Measurements from ENCODE around the gene ERFL. TPM values are rescaled to one million over a fixed set of nuclear protein-coding genes. Genes with fewer than 3 reads are reported as not detected.

Gene ERFL
- total RNA-seq, 1 donor from 2014 or later: not detected

GRCh38 chr19:41927497-41928192 lies 604 bp downstream of the ERFL start:
- DNase-seq (ENCODE audit: low read depth): no peak

- DNase-seq (ENCODE audit: low read depth): no peak
These were observed 1.3 kb downstream of the ERFL start for GRCh38 chr19:41926763-41927496.

- no peak for DNase-seq (ENCODE audit: low read depth)
These were observed 2.1 kb downstream of the ERFL start for GRCh38 chr19:41926028-41926762.

GRCh38 chr19:41925208-41926003 lies 2.8 kb downstream of the ERFL start:
- DNase-seq (ENCODE audit: low read depth): no peak

- DNase-seq (ENCODE audit: low read depth): no peak
These were observed 3.8 kb downstream of the ERFL start for GRCh38 chr19:41924151-41925145.

- no peak for DNase-seq (ENCODE audit: low read depth)
These were observed 5.0 kb downstream of the ERFL start for GRCh38 chr19:41923045-41923788.

- DNase-seq (ENCODE audit: low read depth): no peak
These were observed 5.7 kb downstream of the ERFL start for GRCh38 chr19:41922585-41922984.

GRCh38 chr19:41921577-41922576 lies 6.4 kb downstream of the ERFL start:
- DNase-seq (ENCODE audit: low read depth): no peak

- DNase-seq (ENCODE audit: low read depth): no peak
These were observed 7.2 kb downstream of the ERFL start for GRCh38 chr19:41920882-41921576.

GRCh38 chr19:41919948-41920712 lies 8.1 kb downstream of the ERFL start:
- DNase-seq (ENCODE audit: low read depth): no peak

- no peak for DNase-seq (ENCODE audit: low read depth)
These were observed 9.5 kb downstream of the ERFL start for GRCh38 chr19:41918653-41919244.

- DNase-seq (ENCODE audit: low read depth): no peak
These were observed 10.2 kb downstream of the ERFL start for GRCh38 chr19:41918095-41918494.

GRCh38 chr19:41917676-41918075 lies 10.6 kb downstream of the ERFL start:
- no peak for DNase-seq (ENCODE audit: low read depth)

GRCh38 chr19:41915776-41916414 lies 12.4 kb downstream of the ERFL start:
- DNase-seq (ENCODE audit: low read depth): no peak

GRCh38 chr19:41915021-41915775 lies 13.1 kb downstream of the ERFL start:
- DNase-seq (ENCODE audit: low read depth): no peak

All from myocyte (in vitro differentiated cells).